SU-DHL-6 (cell line): ENCODE data around the gene FOSL2.

Experiments used
- EZH2phosphoT487 ChIP-seq: fragments of 200-600 bp; sonication (generic), shearing (Covaris generic); conservative IDR thresholded peaks from 2 replicates; pipeline ENCODE4 v1.6.1; 2018; ENCODE audit warnings: mild to moderate bottlenecking, antibody characterized with exemption, low read length, moderate library complexity, mixed read lengths
- TF ChIP-seq, protein P1 (sequence below): fragments of 200-600 bp; sonication (generic); IDR thresholded peaks from one replicate; pipeline ENCODE4 v1.5.1; 2017; ENCODE audit warnings: antibody characterized with exemption, mild to moderate bottlenecking, low read length, moderate library complexity; ENCODE audit not compliant: insufficient read depth, poor library complexity, severe bottlenecking

- TF ChIP-seq, protein P1, sequence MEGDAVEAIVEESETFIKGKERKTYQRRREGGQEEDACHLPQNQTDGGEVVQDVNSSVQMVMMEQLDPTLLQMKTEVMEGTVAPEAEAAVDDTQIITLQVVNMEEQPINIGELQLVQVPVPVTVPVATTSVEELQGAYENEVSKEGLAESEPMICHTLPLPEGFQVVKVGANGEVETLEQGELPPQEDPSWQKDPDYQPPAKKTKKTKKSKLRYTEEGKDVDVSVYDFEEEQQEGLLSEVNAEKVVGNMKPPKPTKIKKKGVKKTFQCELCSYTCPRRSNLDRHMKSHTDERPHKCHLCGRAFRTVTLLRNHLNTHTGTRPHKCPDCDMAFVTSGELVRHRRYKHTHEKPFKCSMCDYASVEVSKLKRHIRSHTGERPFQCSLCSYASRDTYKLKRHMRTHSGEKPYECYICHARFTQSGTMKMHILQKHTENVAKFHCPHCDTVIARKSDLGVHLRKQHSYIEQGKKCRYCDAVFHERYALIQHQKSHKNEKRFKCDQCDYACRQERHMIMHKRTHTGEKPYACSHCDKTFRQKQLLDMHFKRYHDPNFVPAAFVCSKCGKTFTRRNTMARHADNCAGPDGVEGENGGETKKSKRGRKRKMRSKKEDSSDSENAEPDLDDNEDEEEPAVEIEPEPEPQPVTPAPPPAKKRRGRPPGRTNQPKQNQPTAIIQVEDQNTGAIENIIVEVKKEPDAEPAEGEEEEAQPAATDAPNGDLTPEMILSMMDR = no peak
- no peak for TF ChIP-seq EZH2phosphoT487
Observed at GRCh38 chr2:28382755-28383154, 9.9 kb upstream of the FOSL2 start.
